Right lobe of liver (tissue), 6 donors: ENCODE results near the gene SEPTIN10. TPM values are rescaled to one million over a fixed set of nuclear protein-coding genes. Genes with fewer than 3 reads are reported as not detected.

Experiments
- ATAC-seq, 4 donors: fragments of 200-7000 bp; cut with Tn5 transposase; one replicate each; pipeline ENCODE4 v1.9.1; 2020; ENCODE audit warnings: mild to moderate bottlenecking in 4 of 4, moderate library complexity in 4 of 4
- DNase-seq, 3 donors: peaks; one replicate each; pipeline ENCODE4 v3.0.0-alpha.2; 2020
- H3K27ac ChIP-seq, 3 donors: fragments of 200-600 bp; one replicate each; pipeline ENCODE4 v1.8.0; 2022
- H3K27me3 ChIP-seq, 2 donors: fragments of 200-600 bp; one replicate each; pipeline ENCODE4 v1.8.0; 2022
- H3K36me3 ChIP-seq, 4 donors: fragments of 200-600 bp; sonication (generic) in 1 of 4; one replicate each; pipeline versions ENCODE4 v1.5.1 to v1.8.0; 2017 to 2022; ENCODE audit warnings: control low read depth in 1 of 4
- H3K4me1 ChIP-seq, 4 donors: fragments of 200-600 bp; sonication (generic) in 1 of 4; one replicate each; pipeline versions ENCODE4 v1.5.1 to v1.8.0; 2017 to 2022; ENCODE audit warnings: control low read depth in 1 of 4
- H3K4me3 ChIP-seq, 3 donors: fragments of 200-600 bp; one replicate each; pipeline ENCODE4 v1.8.0; 2022
- H3K9me3 ChIP-seq, 4 donors: fragments of 200-600 bp; sonication (generic) in 1 of 4; one replicate each; pipeline versions ENCODE4 v1.5.1 to v1.8.0; 2017 to 2022; ENCODE audit warnings: control low read depth in 1 of 4
- POLR2A ChIP-seq: fragments of 450-650 bp; IDR thresholded peaks from one replicate; pipeline ENCODE4 v1.6.1; 2017; ENCODE audit warnings: antibody characterized with exemption, mild to moderate bottlenecking
- WGBS: methylation state at CpG from one replicate; pipeline ENCODE4 v1.1.6; 2018; ENCODE audit warnings: low coverage, low lambda C conversion rate; ENCODE audit not compliant: insufficient coverage; ENCODE audit errors: missing lambda C conversion rate; 5-methylcytosine and 5-hydroxymethylcytosine counted together
- intact Hi-C, 2 donors: fragments of 100-400 bp; cut with DNase I; formaldehyde crosslinking; loops; one replicate each; pipeline versions ENCODE4 v1.11.2 to v1.14.1; 2022
- long read RNA-seq: library from polyadenylated mRNA; unstranded; transcript quantifications from one replicate; pipeline ENCODE4 v2.0.0, GENCODE V29; 2019
- total RNA-seq, 6 experiments: library from RNA; depleted of rRNA in 2 of 6; stranded (reverse); fragments of >200 nt in 2 of 6; fragmentation: NEBNext Ultra II Directional in 3 of 6; extraction: Animal tissue kit (Norgen Biotek cat#: 25700) in 3 of 6; gene quantifications; one replicate each; pipeline versions ENCODE4 v1.1.0 to v1.2.4, GENCODE V29; 2016 to 2023
- TF ChIP-seq, protein P1 (sequence below), 4 donors: fragments of 200-600 bp in 3 of 4; fragments of 450-650 bp in 1 of 4; IDR thresholded peaks; one replicate each; pipeline versions ENCODE4 v1.5.1 to v1.8.0; 2016 to 2022; ENCODE audit warnings: antibody characterized with exemption in 4 of 4, mild to moderate bottlenecking in 2 of 4
- donor health status: DM: no; HTN: yes; CAD: no.
- donor health status: DM: no; HTN: no; CAD: no.
- donor health status: DM: no; HTN: no; CAD: no.
- donor health status: DM: no; HTN: yes; CAD: no.
- donor health status: DM: no; HTN: yes; CAD: no.

SEPTIN10 gene
- total RNA-seq, result 10 to 100 TPM; 34.6 to 52.8 (median 40.8) TPM
- long read RNA-seq, partial matches to known transcripts, result 3 of 6 reads
- long read RNA-seq, other reads (novel, unspliced or antisense), result 1 of 6 reads

DNA sequence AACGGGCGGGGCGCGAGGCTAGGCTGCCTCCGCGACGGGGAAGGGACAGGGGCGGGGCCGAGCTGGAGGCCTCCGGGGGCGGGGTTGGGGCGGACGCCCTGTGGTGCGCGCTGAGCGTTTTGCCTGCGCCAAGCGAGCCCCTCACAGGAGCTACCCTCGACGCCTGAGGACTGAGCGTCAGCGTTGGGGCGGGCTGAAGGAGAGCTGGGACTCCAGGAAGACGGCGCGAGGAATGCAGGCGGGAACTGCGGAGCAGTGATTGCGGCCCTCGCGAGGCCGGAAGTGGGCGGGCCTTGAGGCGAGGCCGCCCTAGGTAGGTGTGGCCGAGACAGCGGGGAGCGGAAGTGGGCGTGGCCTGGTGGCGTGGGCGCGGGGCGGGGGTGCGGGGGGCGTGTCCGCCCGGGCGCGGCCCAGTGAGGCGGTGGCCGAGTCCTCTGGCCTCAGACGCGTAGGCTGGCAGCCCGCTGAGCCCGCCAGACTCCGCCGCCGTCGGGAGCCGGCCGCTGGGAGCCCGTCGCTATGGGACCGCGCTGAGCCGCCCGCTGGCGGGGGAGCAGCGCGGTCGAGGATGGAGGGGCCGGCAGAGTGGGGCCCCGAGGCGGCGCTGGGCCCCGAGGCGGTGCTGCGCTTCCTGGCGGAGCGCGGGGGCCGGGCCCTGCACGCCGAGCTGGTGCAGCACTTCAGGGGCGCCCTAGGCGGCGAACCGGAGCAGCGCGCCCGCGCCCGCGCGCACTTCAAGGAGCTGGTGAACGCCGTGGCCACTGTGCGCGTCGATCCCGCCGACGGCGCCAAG is at the start of gene SEPTIN10, which contains the start of gene SOWAHC:
Gene SEPTIN10 (minus strand): TSS at position 45 of the 793 bp plus-strand sequence. CDS start 139 bp downstream, outside the sequence.
Gene SOWAHC (plus strand): TSS at position 443 of the 793 bp plus-strand sequence. CDS start 126 bp downstream, at position 569.
- TF ChIP-seq, protein P1, sequence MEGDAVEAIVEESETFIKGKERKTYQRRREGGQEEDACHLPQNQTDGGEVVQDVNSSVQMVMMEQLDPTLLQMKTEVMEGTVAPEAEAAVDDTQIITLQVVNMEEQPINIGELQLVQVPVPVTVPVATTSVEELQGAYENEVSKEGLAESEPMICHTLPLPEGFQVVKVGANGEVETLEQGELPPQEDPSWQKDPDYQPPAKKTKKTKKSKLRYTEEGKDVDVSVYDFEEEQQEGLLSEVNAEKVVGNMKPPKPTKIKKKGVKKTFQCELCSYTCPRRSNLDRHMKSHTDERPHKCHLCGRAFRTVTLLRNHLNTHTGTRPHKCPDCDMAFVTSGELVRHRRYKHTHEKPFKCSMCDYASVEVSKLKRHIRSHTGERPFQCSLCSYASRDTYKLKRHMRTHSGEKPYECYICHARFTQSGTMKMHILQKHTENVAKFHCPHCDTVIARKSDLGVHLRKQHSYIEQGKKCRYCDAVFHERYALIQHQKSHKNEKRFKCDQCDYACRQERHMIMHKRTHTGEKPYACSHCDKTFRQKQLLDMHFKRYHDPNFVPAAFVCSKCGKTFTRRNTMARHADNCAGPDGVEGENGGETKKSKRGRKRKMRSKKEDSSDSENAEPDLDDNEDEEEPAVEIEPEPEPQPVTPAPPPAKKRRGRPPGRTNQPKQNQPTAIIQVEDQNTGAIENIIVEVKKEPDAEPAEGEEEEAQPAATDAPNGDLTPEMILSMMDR (IDR thresholded peaks at IDR 0.05), result peak in 1 of 4 donors; percentile 6
- peak; percentile 99 for TF ChIP-seq POLR2A
- Histone ChIP-seq H3K27ac (peak within 1 kb of the TSS; percentile 85 to 96 (median 95)), H3K9me3 (no peaks in the 10 kb centered on the region), H3K4me3 (peak within 1 kb of the TSS; percentile 65 to 82 (median 69)), H3K27me3 (no peaks in the 10 kb centered on the region), H3K36me3 (no peaks in the 10 kb centered on the region), H3K4me1 (peaks cover 0 to 32% (median 12%) of the 10 kb centered on the region in 4 donors)
- ATAC-seq (peak; percentile 84 to 94 (median 90)), DNase-seq (peak; percentile 97 to 98 (median 98))
- intact Hi-C loops, result no loop called here
- under 1% methylated on average over 22 of the region's 104 CpGs for WGBS

GRCh38 chr2:109662889-109663288 is 49.1 kb upstream of the SEPTIN10 start:
- DNase-seq (no peak), ATAC-seq (peak; percentile 73 to 85 (median 81))
- TF ChIP-seq, protein P1 (IDR thresholded peaks at IDR 0.05), result peak; percentile 21 to 46 (median 39)
- TF ChIP-seq POLR2A, result no peak
- Histone ChIP-seq H3K27me3 (no peaks in the 10 kb centered on the region), H3K27ac (no peak overlapping the region), H3K4me1 (peaks cover 0 to 9% (median 1%) of the 10 kb centered on the region in 4 donors), H3K4me3 (no peak overlapping the region), H3K36me3 (no peaks in the 10 kb centered on the region), H3K9me3 (no peaks in the 10 kb centered on the region)
- intact Hi-C loops, result no loop called here

- intact Hi-C loops, result no loop called here
- ATAC-seq, result no peak
- TF ChIP-seq, protein P1 (IDR thresholded peaks at IDR 0.05), result no peak
- TF ChIP-seq POLR2A, result no peak
- Histone ChIP-seq H3K4me3 (no peak overlapping the region), H3K4me1 (peaks cover 0 to 9% (median 1%) of the 10 kb centered on the region in 4 donors), H3K27me3 (no peaks in the 10 kb centered on the region), H3K9me3 (no peaks in the 10 kb centered on the region), H3K36me3 (no peaks in the 10 kb centered on the region), H3K27ac (no peak overlapping the region)
- no peak for DNase-seq
- WGBS, result 94% methylated on average over 2 of the region's 3 CpGs
These were observed 46.5 kb upstream of the SEPTIN10 start for GRCh38 chr2:109660046-109660860.

DNA sequence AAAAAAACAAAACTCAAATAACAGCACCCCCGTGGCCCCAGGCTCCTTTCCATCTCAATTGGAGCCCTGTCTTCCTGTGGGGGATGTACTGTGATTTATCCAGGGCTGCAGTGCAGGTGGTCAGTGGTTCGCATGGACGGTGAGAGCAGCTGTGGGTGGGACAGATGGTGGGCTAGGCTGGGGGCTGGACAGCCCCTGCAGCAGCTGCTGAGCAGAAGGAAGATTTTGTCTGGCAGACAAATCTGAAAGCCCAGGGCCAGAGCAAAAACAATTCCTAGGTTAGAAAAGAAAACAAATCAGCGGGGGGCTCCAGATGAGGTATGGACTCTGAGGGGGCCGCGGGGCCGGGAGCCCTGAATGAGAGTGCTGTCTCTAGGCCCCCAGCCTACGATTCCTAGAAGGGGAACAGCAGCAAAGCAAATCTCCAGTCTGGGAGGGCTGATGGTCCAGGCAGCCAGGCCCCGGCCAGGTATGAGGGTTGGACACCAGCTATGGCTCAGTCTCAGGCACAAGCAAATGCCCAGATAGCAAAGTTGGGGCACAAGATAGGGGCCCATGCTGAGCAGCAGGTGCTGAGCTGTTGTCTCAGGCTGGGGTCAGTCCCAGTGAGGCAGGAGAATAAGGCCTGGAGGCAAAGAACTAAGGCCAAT is 45.8 kb upstream of the SEPTIN10 start:
- DNase-seq (no peak), ATAC-seq (no peak)
- H3K27me3 ChIP-seq, result no peaks in the 10 kb centered on the region
- intact Hi-C loops, result no loop called here
- H3K4me1 ChIP-seq, result peaks cover 0 to 9% (median 1%) of the 10 kb centered on the region in 4 donors
- no peak overlapping the region for H3K4me3 ChIP-seq
- H3K9me3 ChIP-seq, result no peaks in the 10 kb centered on the region
- no peak for TF ChIP-seq POLR2A
- TF ChIP-seq, protein P1 (IDR thresholded peaks at IDR 0.05), result no peak
- H3K27ac ChIP-seq, result no peak overlapping the region
- H3K36me3 ChIP-seq, result no peaks in the 10 kb centered on the region
- 66% methylated on average over 6 of the region's 9 CpGs for WGBS
